BLaER1 treated with 17β-estradiol and CSF1 and Interleukin-3, amounts not matched to agents 10 nM and 100 nM (cell line): Measurements from ENCODE around the gene HOXC9.

Experiments used
- H3K27ac ChIP-seq, 11 experiments: shearing (Covaris generic); formaldehyde crosslinking; 2 replicates each; pipeline ENCODE4 v1.8.1; 2022
- H3K27me3 ChIP-seq, 11 experiments: shearing (Covaris generic); formaldehyde crosslinking; 2 replicates each; pipeline ENCODE4 v1.8.1; 2022
- H3K36me3 ChIP-seq, 11 experiments: shearing (Covaris generic); formaldehyde crosslinking; 2 replicates each; pipeline ENCODE4 v1.8.1; 2022
- H3K4me1 ChIP-seq, 10 experiments: shearing (Covaris generic); formaldehyde crosslinking; 2 replicates each; pipeline ENCODE4 v1.8.1; 2022
- H3K4me2 ChIP-seq, 11 experiments: shearing (Covaris generic); formaldehyde crosslinking; 2 replicates each; pipeline ENCODE4 v1.8.1; 2022
- H3K4me3 ChIP-seq, 10 experiments: shearing (Covaris generic); formaldehyde crosslinking; 2 replicates each; pipeline ENCODE4 v1.8.1; 2022
- H3K9ac ChIP-seq, 11 experiments: shearing (Covaris generic); formaldehyde crosslinking; 2 replicates each; pipeline ENCODE4 v1.8.1; 2022
- H3K9me3 ChIP-seq, 11 experiments: shearing (Covaris generic); formaldehyde crosslinking; replicated peaks in 1 of 11; 2 replicates each; pipeline ENCODE4 v1.8.1; 2022
- H4K20me1 ChIP-seq, 11 experiments: shearing (Covaris generic); formaldehyde crosslinking; 2 replicates each; pipeline ENCODE4 v1.8.1; 2022
- Cebpa-rat ChIP-seq, 11 experiments: shearing (Covaris generic); IDR thresholded peaks; 2 replicates each; pipeline ENCODE4 v1.8.1; 2022

Gene HOXC9

DNA sequence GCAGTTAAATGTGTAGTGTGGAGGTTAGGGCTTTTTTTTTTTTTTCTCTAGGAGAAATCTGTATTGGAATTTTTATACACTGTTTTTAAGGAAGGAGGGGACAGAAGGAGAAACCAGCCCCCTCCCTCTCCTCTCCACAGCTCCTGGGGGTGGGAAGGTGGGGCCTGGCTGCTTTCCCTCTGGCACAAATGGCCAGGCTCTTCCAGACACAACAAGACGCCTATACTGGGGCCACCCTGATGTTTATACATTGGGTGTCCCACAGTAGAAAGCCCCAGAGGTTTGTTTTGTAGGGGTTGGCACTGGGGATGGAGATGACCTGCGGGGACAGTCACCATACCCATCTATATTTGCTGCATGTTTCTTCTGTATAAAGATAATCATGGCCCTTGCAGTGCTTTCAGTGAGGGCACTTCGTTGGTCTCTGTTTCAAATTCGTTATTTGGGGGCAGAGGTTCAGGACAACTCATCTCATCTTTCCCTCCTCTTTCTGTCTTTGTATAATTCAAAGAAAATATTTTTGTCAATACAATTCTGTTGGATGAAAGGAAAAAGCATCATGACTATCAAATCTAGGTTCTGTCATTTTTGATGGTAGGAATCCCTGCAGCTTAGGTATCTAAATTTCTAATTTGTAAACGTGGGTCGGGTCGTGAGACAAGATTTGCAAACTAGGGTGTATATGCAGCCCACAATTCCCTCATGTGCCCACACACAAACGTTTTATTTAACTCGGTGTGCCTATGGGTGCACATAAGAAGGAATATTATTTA, 23.0 kb upstream of the HOXC9 start:
- no peak overlapping the region for H3K4me3 ChIP-seq
- H3K4me2 ChIP-seq, result no peak overlapping the region
- H3K9me3 ChIP-seq, result peaks cover 9 to 60% (median 34%) of the 10 kb centered on the region in 11 experiments
- no peaks in the 10 kb centered on the region for H3K36me3 ChIP-seq
- H4K20me1 ChIP-seq, result peaks cover 0 to 86% (median 66%) of the 10 kb centered on the region in 11 experiments; a peak in 16 of 22 replicates
- peaks cover 100% of the 10 kb centered on the region in 11 experiments for H3K27me3 ChIP-seq
- no peak for TF ChIP-seq Cebpa-rat (IDR thresholded peaks at IDR 0.05)
- H3K4me1 ChIP-seq, result peaks cover 0 to 12% (median 5%) of the 10 kb centered on the region in 10 experiments; a peak in 9 of 20 replicates
- H3K27ac ChIP-seq, result no peak overlapping the region
- no peak overlapping the region for H3K9ac ChIP-seq

DNA sequence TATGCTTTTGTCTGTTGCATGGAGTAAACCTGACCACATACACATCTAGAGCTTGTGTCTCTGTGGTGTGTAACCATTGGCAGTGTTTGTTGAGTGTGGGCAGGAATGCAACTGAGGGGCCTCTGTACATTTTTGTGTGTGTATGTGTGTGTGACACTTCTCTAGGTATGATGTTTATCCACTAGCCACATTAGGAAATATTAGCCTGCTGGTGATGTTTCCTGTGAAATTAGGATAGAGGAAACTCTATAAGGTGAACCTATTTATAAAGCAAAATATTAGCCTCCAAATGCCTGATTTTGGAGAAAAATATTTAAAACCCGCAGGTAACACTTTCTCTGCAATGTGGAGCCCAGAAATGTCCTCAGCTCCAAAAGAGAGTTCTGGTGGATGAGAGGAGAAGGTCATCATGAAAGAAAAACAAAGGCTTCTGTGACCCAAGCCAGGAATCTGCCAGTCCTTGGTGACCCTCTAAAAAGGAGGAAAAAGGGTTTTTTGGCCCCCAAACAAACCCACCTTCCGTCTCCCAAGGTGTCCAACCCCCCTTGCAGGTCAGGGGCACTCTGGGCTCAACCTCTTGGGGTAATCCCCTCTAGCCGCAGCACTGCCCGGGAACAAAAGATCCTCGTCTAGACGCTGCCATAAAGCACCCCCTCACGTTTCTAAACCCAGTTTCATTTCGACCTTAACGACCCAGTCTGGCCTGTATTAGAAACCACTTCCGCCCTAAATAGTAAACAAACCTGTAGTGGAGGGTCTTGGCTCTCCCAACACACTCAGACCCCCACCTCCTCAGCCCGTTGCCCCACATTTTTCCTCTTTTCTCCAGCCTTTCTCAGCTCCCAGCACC, 22.1 kb upstream of the HOXC9 start:
- H3K9ac ChIP-seq, result no peak overlapping the region
- H3K36me3 ChIP-seq, result no peaks in the 10 kb centered on the region
- H3K4me3 ChIP-seq, result no peak overlapping the region
- H3K27me3 ChIP-seq, result peaks cover 100% of the 10 kb centered on the region in 11 experiments
- H4K20me1 ChIP-seq, result peaks cover 0 to 88% (median 67%) of the 10 kb centered on the region in 11 experiments; a peak in 16 of 22 replicates
- H3K4me1 ChIP-seq, result peaks cover 0 to 12% (median 5%) of the 10 kb centered on the region in 10 experiments; a peak in 9 of 20 replicates
- no peak overlapping the region for H3K27ac ChIP-seq
- no peak for TF ChIP-seq Cebpa-rat (IDR thresholded peaks at IDR 0.05)
- peaks cover 9 to 60% (median 34%) of the 10 kb centered on the region in 11 experiments for H3K9me3 ChIP-seq
- no peak overlapping the region for H3K4me2 ChIP-seq

DNA sequence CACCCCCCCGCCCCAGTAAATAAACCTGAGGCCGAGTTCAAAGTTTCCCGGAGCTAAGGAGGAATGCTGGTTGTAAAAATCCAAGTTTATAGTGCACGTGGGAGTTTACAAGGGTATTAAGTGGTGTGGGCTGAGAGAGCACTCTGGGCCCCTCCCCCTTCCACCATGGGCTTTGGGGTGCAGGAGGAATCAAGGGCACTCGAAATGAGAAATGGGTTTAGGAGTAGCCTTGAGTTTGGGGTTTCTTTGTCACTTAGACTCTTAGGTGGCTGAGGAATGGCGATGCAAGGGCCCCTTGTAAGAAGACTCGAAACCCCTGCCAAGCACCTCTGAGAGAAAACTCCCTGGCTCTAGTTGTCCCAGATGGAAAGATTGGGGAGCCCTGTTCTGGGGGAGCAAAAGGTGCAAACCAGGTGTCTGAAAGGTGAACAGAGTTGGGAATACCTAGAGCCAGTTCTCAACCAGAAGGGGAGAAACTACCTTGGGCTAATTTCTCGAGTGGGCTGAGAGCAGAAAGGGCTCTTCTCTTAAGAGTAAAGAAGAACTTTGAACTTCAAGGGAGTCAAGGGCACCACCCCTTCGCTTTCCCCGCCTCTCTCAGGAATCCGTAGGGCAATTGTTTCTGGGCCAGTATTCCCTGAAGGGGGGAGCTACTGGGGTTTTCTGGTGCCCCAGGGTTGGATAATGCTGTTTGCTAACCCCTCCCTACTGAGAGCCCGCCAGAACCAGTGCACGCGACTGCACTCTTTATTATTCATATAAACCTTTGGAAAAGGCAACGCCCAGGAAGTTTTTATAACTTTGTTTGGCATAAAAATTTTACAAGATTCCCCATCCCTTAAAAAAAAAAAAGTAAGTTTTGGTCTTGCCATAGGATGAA, 21.2 kb upstream of the HOXC9 start:
- H3K36me3 ChIP-seq, result no peaks in the 10 kb centered on the region
- no peak overlapping the region for H3K4me2 ChIP-seq
- H3K4me1 ChIP-seq, result peaks cover 0 to 16% (median 7%) of the 10 kb centered on the region in 10 experiments; a peak in 9 of 20 replicates
- H3K4me3 ChIP-seq, result no peak overlapping the region
- H3K9ac ChIP-seq, result no peak overlapping the region
- H3K27me3 ChIP-seq, result peaks cover 100% of the 10 kb centered on the region in 11 experiments
- peaks cover 0 to 88% (median 67%) of the 10 kb centered on the region in 11 experiments; a peak in 16 of 22 replicates for H4K20me1 ChIP-seq
- H3K27ac ChIP-seq, result no peak overlapping the region
- H3K9me3 ChIP-seq, result peaks cover 9 to 60% (median 29%) of the 10 kb centered on the region in 11 experiments
- no peak for TF ChIP-seq Cebpa-rat (IDR thresholded peaks at IDR 0.05)

DNA sequence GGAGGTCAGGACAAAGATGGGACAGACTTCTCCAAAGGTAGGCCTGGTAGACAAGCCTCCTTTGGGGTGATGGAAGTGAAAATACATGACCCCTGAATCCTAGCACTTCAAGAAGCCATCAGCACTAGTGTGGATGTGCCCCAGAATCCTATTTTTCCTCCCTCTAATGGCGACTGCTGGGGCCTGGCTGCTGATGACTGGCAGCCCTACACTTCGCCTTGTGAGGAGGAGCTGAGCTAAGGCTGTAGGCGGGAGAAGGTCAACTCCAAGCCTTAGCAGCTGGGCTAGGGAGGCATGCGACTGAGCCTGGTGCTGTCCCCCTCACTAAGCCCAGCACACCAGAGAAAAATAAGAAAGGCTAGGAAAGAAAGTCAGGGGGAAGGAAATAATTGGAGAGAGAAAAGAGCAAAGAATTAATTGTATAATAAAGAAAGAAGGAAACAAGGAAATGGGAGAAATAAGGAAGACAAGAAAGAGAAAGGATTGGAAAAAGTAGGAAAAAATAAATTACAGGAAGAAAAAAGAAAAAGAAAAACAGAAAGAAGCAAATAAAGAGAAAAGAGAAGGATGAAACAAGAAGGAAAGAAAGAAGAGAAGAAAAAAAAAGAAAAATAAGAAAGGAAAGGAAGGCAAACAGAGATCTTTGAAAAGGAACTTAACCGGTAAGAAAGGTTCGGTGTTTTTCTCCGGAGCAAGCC, 19.7 kb upstream of the HOXC9 start:
- Histone ChIP-seq H3K9ac (no peak overlapping the region), H3K4me1 (peaks cover 0 to 14% (median 3%) of the 10 kb centered on the region in 10 experiments; a peak in 5 of 20 replicates), H3K36me3 (no peaks in the 10 kb centered on the region), H3K4me3 (no peak overlapping the region), H3K27ac (no peak overlapping the region), H3K27me3 (peaks cover 99 to 100% (median 100%) of the 10 kb centered on the region in 11 experiments), H3K4me2 (no peak overlapping the region), H4K20me1 (peaks cover 0 to 84% (median 64%) of the 10 kb centered on the region in 11 experiments; a peak in 16 of 22 replicates), H3K9me3 (peaks cover 11 to 72% (median 32%) of the 10 kb centered on the region in 11 experiments)
- TF ChIP-seq Cebpa-rat (IDR thresholded peaks at IDR 0.05), result no peak

DNA sequence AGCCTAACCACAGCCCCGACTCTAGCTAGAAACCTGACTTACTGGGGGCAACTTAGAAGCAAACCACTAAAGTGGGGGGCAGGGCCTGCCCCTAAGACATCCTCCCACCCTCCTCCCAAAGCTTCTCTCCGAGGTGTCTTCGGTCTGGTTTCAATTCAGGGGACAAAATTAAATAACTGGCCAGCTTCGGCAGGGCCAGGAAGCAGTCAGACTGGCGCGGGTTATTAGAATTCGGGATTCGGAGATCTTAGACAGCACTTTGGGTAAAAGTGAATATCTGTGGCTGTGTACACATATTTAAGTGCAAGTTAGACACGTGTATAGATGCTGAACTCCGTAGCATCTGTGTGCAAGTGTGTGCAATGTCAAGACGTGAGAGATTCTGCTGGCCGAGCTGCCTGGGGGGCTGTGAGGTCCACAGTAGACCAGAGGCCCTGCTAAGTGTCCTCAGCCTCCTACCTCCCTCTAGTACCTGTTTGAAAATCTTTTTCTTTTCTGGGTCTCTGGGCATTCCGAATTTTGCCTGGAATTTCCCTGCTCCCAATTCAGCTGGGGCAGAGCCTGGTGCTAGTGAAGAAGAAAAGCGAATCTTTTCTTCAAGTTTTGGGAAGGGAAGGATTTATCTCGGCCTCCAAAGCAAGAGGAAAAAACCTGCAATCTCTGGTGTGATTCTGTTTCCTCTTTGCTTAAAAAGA, 19.0 kb upstream of the HOXC9 start:
- Histone ChIP-seq H4K20me1 (peaks cover 0 to 84% (median 64%) of the 10 kb centered on the region in 11 experiments; a peak in 17 of 22 replicates), H3K36me3 (no peaks in the 10 kb centered on the region), H3K27ac (no peak overlapping the region), H3K4me1 (peaks cover 0 to 9% (median 0%) of the 10 kb centered on the region in 10 experiments; a peak in 3 of 20 replicates), H3K4me3 (no peak overlapping the region), H3K27me3 (peaks cover 99 to 100% (median 100%) of the 10 kb centered on the region in 11 experiments), H3K4me2 (no peak overlapping the region), H3K9me3 (peaks cover 13 to 72% (median 35%) of the 10 kb centered on the region in 11 experiments), H3K9ac (no peak overlapping the region)
- TF ChIP-seq Cebpa-rat (IDR thresholded peaks at IDR 0.05), result no peak

DNA sequence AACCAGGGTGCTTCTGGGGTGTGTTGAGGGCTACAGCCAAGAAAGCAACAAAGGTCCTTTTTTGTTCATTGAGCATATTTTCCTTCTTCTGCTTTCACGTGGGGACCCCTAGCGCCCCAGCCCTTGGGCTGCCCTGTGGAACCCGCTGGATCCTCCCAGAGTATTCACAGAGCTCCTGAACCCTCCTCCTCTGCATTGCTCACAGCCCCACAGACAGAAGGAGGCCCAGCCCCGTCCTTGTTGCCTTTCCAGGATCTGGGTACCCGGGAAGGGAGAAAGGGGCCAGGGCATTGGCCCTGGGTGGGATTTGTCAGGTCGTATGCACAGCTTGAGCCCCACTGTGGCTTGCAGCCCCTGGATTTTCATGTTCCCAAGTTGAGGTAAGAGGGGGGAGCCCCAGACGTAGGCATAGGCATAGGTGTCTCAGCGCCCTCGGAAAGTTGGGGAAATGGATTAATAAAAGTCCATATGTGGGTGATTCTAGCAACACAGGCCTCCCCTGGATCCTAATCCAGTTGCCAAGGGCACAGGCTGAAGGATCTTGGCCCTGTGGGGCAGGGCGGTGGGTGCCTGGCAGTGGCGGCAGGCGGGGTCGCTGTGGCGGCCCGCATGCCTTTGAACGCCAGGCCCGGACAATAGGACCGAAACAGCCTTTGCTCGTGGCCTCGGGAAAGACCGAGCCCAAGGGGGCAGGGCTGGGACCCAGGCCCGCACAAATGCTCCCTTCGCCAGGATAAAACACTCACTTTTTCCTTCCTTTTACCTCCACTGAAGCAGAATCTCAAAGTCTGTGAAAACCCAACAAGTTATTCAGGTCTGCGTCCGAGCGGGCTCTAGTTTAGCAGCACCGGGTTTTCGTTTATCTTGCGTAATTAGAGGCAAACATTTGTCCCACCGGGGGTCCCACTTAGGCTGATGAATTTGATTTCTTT, 18.1 kb upstream of the HOXC9 start:
- peaks cover 0 to 84% (median 63%) of the 10 kb centered on the region in 11 experiments; a peak in 17 of 22 replicates for H4K20me1 ChIP-seq
- peaks cover 0 to 9% (median 0%) of the 10 kb centered on the region in 10 experiments; a peak in 3 of 20 replicates for H3K4me1 ChIP-seq
- H3K4me2 ChIP-seq, result no peak overlapping the region
- no peak overlapping the region for H3K4me3 ChIP-seq
- H3K36me3 ChIP-seq, result no peaks in the 10 kb centered on the region
- H3K27ac ChIP-seq, result no peak overlapping the region
- no peak overlapping the region for H3K9ac ChIP-seq
- H3K9me3 ChIP-seq, result peaks cover 6 to 72% (median 31%) of the 10 kb centered on the region in 11 experiments; a peak in 21 of 22 replicates
- peaks cover 99 to 100% (median 100%) of the 10 kb centered on the region in 11 experiments for H3K27me3 ChIP-seq
- TF ChIP-seq Cebpa-rat (IDR thresholded peaks at IDR 0.05), result no peak; a peak in 1 of 22 replicates
